CD4-positive, CD25-positive, alpha-beta regulatory T cell (primary cell): ENCODE measurements around the gene CNTNAP4. TPM values are rescaled to one million over a fixed set of nuclear protein-coding genes. Genes with fewer than 3 reads are reported as not detected.

Experiments
- ATAC-seq, 2 donors: fragments of 150-1000 bp; cut with Tn5 transposase; one replicate each; pipeline ENCODE4 v1.10.0; 2021; ENCODE audit warnings: low read depth in 2 of 2, moderate number of reproducible peaks in 2 of 2, moderate library complexity in 1 of 2
- DNase-seq, 3 donors: peaks; one replicate each; pipeline versions ENCODE4 v3.0.0 to v3.0.0-alpha.2; 2012 to 2022; ENCODE audit warnings: mixed read lengths in 1 of 3
- H3K27ac ChIP-seq: one replicate; pipeline ENCODE4 v1.7.0; 2013; ENCODE audit warnings: mild to moderate bottlenecking, low read length; ENCODE audit not compliant: insufficient read depth, poor library complexity, severe bottlenecking
- H3K27me3 ChIP-seq: one replicate; pipeline ENCODE4 v1.7.0; 2013; ENCODE audit warnings: low read length; ENCODE audit not compliant: control insufficient read depth, insufficient read depth
- H3K36me3 ChIP-seq: one replicate; pipeline ENCODE4 v1.7.0; 2013; ENCODE audit warnings: mild to moderate bottlenecking, low read length, moderate library complexity; ENCODE audit not compliant: control insufficient read depth, insufficient read depth
- H3K4me1 ChIP-seq: 2 replicates; pipeline ENCODE4 v1.7.0; 2013; ENCODE audit warnings: mild to moderate bottlenecking, low read length; ENCODE audit not compliant: insufficient read depth, control insufficient read depth, poor library complexity, severe bottlenecking
- H3K4me3 ChIP-seq: one replicate; pipeline ENCODE4 v1.7.0; 2013; ENCODE audit warnings: low read depth, mild to moderate bottlenecking, low read length, moderate library complexity
- H3K9me3 ChIP-seq, 2 experiments: 1 replicate in 1 of 2; 2 replicates in 1 of 2; pipeline ENCODE4 v1.7.0; 2013; ENCODE audit warnings: low read length in 2 of 2, mild to moderate bottlenecking in 1 of 2, moderate library complexity in 1 of 2; ENCODE audit not compliant: control insufficient read depth in 2 of 2
- H3K27ac Mint-ChIP-seq, 3 donors: one replicate each; pipeline ENCODE4 v1.8.0; 2020 to 2022; ENCODE audit warnings: mild to moderate bottlenecking in 3 of 3, mixed read lengths in 3 of 3, moderate library complexity in 2 of 3
- H3K27me3 Mint-ChIP-seq: one replicate; pipeline ENCODE4 v1.8.0; 2022; ENCODE audit warnings: mild to moderate bottlenecking, mixed read lengths
- H3K36me3 Mint-ChIP-seq: one replicate; pipeline ENCODE4 v1.8.0; 2020; ENCODE audit warnings: mixed read lengths
- H3K4me1 Mint-ChIP-seq, 4 donors: one replicate each; pipeline ENCODE4 v1.8.0; 2020 to 2022; ENCODE audit warnings: mixed read lengths in 4 of 4, mild to moderate bottlenecking in 1 of 4
- H3K4me3 Mint-ChIP-seq, 4 donors: one replicate each; pipeline ENCODE4 v1.8.0; 2020 to 2022; ENCODE audit warnings: mild to moderate bottlenecking in 4 of 4, mixed read lengths in 4 of 4, moderate library complexity in 3 of 4
- H3K9me3 Mint-ChIP-seq, 7 donors: one replicate each; pipeline ENCODE4 v1.8.0; 2020 to 2022; ENCODE audit warnings: mixed read lengths in 7 of 7, mild to moderate bottlenecking in 3 of 7, moderate library complexity in 2 of 7
- polyA plus RNA-seq, 4 donors: library from polyadenylated mRNA; unstranded; fragments of 300-500 nt; fragmentation: Illumina TruSeq; gene quantifications; one replicate each; pipeline ENCODE4 v1.2.3, GENCODE V29; 2021
- total RNA-seq: library from RNA; stranded (reverse); gene quantifications from one replicate; pipeline ENCODE4 v1.2.3, GENCODE V29; 2022

Gene CNTNAP4
- total and polyA plus RNA-seq, 5 donors from 2014 or later: not detected

DNA sequence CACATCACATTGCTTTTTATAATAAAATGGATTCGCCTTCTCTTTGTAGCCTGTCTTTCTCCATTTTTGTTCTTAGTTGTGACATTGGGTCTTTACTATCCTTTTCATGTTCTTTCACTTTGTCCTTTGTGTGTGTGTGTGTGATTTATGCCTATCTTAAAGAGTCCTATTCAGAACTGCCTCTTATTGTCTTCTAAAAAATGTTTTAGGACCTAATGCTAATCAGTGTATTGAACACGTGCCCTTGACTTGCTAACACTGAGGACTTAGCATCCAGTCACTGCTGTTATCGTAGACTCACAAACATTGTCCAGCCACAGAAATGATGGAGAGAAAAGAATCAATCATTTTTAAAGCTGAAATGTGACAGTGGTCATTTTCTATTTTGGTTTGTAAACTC, 251.9 kb downstream of the CNTNAP4 start:
- Histone ChIP-seq H3K36me3 (no peaks in the 10 kb centered on the region), H3K27me3 (no peaks in the 10 kb centered on the region), H3K4me1 (no peaks in the 10 kb centered on the region), H3K4me3 (no peak overlapping the region), H3K9me3 (no peaks in the 10 kb centered on the region), H3K27ac (no peak overlapping the region)
- DNase-seq: no peak
- Mint-ChIP-seq H3K4me3 (no peak overlapping the region), H3K27me3 (no peaks in the 10 kb centered on the region), H3K4me1 (no peaks in the 10 kb centered on the region), H3K9me3 (peaks cover 0 to 11% (median 2%) of the 10 kb centered on the region in 7 donors), H3K36me3 (no peaks in the 10 kb centered on the region), H3K27ac (no peak overlapping the region)
- no peak for ATAC-seq

DNA sequence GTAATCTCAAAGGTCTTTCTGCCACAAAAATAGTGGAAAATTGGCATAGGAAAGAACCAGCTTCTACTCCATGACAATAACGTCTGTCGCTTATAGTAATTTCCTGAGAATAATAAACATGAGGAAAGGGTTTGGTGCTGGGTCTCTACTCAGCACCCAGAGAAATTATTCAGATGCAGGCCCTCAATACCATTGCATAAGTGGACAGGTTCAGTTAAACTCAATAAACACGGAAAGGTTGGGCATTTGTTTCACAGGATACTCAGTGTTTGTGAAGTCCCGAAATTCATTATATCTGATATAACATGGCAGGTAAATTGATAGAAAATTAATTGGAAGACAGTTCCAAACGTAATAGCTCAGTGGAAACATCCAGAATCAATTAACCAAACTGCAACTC, 254.0 kb downstream of the CNTNAP4 start:
- no peaks in the 10 kb centered on the region for H3K36me3 ChIP-seq
- Mint-ChIP-seq H3K4me1 (no peaks in the 10 kb centered on the region), H3K27ac (no peak overlapping the region), H3K9me3 (peaks cover 0 to 14% (median 2%) of the 10 kb centered on the region in 7 donors), H3K27me3 (no peaks in the 10 kb centered on the region), H3K4me3 (no peak overlapping the region), H3K36me3 (no peaks in the 10 kb centered on the region)
- H3K27me3 ChIP-seq: no peaks in the 10 kb centered on the region
- no peak overlapping the region for H3K4me3 ChIP-seq
- H3K4me1 ChIP-seq: no peaks in the 10 kb centered on the region
- no peaks in the 10 kb centered on the region for H3K9me3 ChIP-seq
- ATAC-seq: no peak
- DNase-seq: no peak
- H3K27ac ChIP-seq: no peak overlapping the region

DNA sequence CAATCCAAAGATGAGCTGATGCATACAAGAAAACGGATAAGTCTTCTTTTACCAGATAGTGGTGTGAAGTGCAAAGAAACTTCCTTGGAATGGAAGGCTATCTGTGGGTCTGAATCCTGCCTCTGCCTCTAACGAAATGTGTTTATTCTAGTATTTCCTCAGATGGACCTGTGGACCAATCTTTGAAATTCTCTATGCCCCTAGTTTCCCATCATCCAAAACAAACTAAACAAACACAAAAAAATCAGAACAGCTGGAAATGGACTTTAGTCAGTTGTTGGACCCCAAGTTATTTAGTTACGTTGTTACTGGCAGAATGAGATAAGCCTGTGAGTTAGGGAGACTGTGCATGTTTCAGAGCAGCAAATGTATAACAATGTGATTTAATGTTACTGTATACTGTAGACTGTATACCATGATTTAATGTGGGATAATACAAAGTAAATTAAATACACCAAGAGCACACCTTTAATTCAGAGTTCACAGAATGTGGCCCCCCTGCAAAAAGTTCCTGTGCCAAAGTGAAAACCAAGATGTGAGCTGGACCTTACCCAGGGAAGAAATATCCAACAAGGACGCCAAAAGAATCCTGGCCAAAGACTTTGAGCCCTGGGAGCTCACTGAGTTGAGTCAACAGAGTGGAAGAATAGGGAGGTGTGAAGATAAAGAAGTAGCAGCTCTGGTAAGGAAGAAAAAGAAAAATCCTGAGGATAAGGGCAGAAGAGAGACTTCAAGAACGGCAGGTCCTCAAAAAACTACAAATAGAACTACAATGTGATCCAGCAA, 255.2 kb downstream of the CNTNAP4 start:
- Mint-ChIP-seq H3K36me3 (no peaks in the 10 kb centered on the region), H3K27me3 (no peaks in the 10 kb centered on the region), H3K4me1 (no peaks in the 10 kb centered on the region), H3K27ac (no peak overlapping the region), H3K4me3 (no peak overlapping the region), H3K9me3 (peaks cover 0 to 9% (median 1%) of the 10 kb centered on the region in 7 donors)
- no peak for DNase-seq
- H3K4me3 ChIP-seq: no peak overlapping the region
- H3K9me3 ChIP-seq: no peaks in the 10 kb centered on the region
- no peaks in the 10 kb centered on the region for H3K36me3 ChIP-seq
- no peaks in the 10 kb centered on the region for H3K27me3 ChIP-seq
- no peaks in the 10 kb centered on the region for H3K4me1 ChIP-seq
- ATAC-seq: no peak
- H3K27ac ChIP-seq: no peak overlapping the region

- Mint-ChIP-seq H3K27me3 (no peaks in the 10 kb centered on the region), H3K4me3 (no peak overlapping the region), H3K36me3 (no peaks in the 10 kb centered on the region), H3K27ac (no peak overlapping the region), H3K4me1 (no peaks in the 10 kb centered on the region), H3K9me3 (peaks cover 0 to 3% (median 2%) of the 10 kb centered on the region in 7 donors)
- Histone ChIP-seq H3K4me3 (no peak overlapping the region), H3K4me1 (no peaks in the 10 kb centered on the region), H3K9me3 (no peaks in the 10 kb centered on the region), H3K27me3 (no peaks in the 10 kb centered on the region), H3K27ac (no peak overlapping the region), H3K36me3 (no peaks in the 10 kb centered on the region)
- DNase-seq: no peak
- no peak for ATAC-seq
These were observed 262.4 kb downstream of the CNTNAP4 start for GRCh38 chr16:76539609-76540008.

DNA sequence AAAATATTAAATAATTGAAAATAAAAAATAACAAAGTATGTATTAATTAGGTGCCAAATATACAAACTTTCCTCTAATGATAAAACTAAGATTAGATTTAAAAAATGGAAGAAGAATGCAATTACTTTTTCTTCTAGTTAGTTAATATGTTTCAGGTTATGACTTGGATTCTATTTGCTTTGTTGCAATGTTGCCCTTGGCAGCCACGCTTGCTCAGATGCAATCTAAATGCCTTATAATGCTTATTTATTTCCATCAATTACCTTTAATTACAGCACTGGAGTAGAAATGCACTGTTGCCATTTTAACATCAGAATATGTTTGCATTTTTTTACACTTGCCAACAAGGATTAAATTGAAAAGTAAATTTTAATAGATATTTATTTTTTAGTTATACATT, 263.9 kb downstream of the CNTNAP4 start:
- no peak for ATAC-seq
- no peaks in the 10 kb centered on the region for H3K4me1 Mint-ChIP-seq

GRCh38 chr16:76565542-76565941, 288.3 kb downstream of the CNTNAP4 start:
- Histone ChIP-seq H3K4me3 (no peak overlapping the region), H3K36me3 (no peaks in the 10 kb centered on the region), H3K4me1 (no peaks in the 10 kb centered on the region), H3K9me3 (peaks cover 0 to 2% of the 10 kb centered on the region in 2 experiments), H3K27me3 (no peaks in the 10 kb centered on the region), H3K27ac (no peak overlapping the region)
- Mint-ChIP-seq H3K27ac (no peak overlapping the region), H3K27me3 (no peaks in the 10 kb centered on the region), H3K4me1 (no peaks in the 10 kb centered on the region), H3K4me3 (no peak overlapping the region), H3K9me3 (peaks cover 0 to 4% (median 2%) of the 10 kb centered on the region in 7 donors), H3K36me3 (no peaks in the 10 kb centered on the region)
- DNase-seq: no peak
- no peak for ATAC-seq

More for the DNA sequence above, 263.9 kb downstream of the CNTNAP4 start:
- Histone ChIP-seq H3K4me1 (no peaks in the 10 kb centered on the region), H3K36me3 (no peaks in the 10 kb centered on the region), H3K9me3 (no peaks in the 10 kb centered on the region), H3K27ac (no peak overlapping the region), H3K27me3 (no peaks in the 10 kb centered on the region), H3K4me3 (no peak overlapping the region)
- no peak for DNase-seq
- no peaks in the 10 kb centered on the region for H3K36me3 Mint-ChIP-seq
- no peak overlapping the region for H3K27ac Mint-ChIP-seq
- peaks cover 0 to 5% (median 0%) of the 10 kb centered on the region in 7 donors for H3K9me3 Mint-ChIP-seq
- H3K4me3 Mint-ChIP-seq: no peak overlapping the region
- no peaks in the 10 kb centered on the region for H3K27me3 Mint-ChIP-seq

GRCh38 chr16:76571755-76572154, 294.6 kb downstream of the CNTNAP4 start:
- H3K9me3 ChIP-seq: no peaks in the 10 kb centered on the region
- no peaks in the 10 kb centered on the region for H3K4me1 ChIP-seq
- no peaks in the 10 kb centered on the region for H3K36me3 Mint-ChIP-seq
- no peaks in the 10 kb centered on the region for H3K27me3 ChIP-seq
- no peak overlapping the region for H3K4me3 Mint-ChIP-seq
- no peaks in the 10 kb centered on the region for H3K27me3 Mint-ChIP-seq
- H3K27ac Mint-ChIP-seq: no peak overlapping the region
- no peak overlapping the region for H3K27ac ChIP-seq
- ATAC-seq (no peak), DNase-seq (no peak)
- H3K4me3 ChIP-seq: no peak overlapping the region
- no peaks in the 10 kb centered on the region for H3K36me3 ChIP-seq
- peaks cover 0 to 10% (median 4%) of the 10 kb centered on the region in 7 donors for H3K9me3 Mint-ChIP-seq
- no peaks in the 10 kb centered on the region for H3K4me1 Mint-ChIP-seq

DNA sequence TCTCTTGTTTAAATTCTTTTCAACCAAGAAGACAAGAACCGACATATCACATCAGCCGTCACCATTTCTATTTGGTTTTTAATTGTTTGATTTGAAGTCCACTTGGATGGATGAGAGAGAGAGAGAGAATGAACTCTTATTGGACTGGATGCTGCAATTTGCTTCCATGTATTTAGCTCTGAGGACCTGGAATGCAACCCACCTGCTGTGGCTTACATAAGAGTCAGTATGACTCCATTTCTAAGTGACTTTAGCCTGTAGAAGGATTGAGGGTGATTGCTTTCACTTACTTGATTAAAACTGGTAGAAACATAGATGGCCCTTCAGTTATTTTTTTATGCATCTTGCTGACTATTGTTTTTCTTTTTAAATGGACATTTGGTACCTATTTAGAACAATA, 296.1 kb downstream of the CNTNAP4 start:
- Mint-ChIP-seq H3K9me3 (peaks cover 0 to 11% (median 4%) of the 10 kb centered on the region in 7 donors), H3K36me3 (no peaks in the 10 kb centered on the region), H3K27me3 (no peaks in the 10 kb centered on the region), H3K4me3 (no peak overlapping the region), H3K4me1 (no peaks in the 10 kb centered on the region), H3K27ac (no peak overlapping the region)
- no peak overlapping the region for H3K27ac ChIP-seq
- ATAC-seq (no peak), DNase-seq (no peak)
- H3K4me3 ChIP-seq: no peak overlapping the region
- H3K36me3 ChIP-seq: no peaks in the 10 kb centered on the region
- no peaks in the 10 kb centered on the region for H3K27me3 ChIP-seq
- H3K4me1 ChIP-seq: no peaks in the 10 kb centered on the region
- H3K9me3 ChIP-seq: no peaks in the 10 kb centered on the region
